Osteocyte (in vitro differentiated cells): Measurements from ENCODE around the gene ASS1. TPM values are rescaled to one million over a fixed set of nuclear protein-coding genes. Genes with fewer than 3 reads are reported as not detected.

Experiments used
- DNase-seq: peaks from one replicate; pipeline ENCODE4 v3.0.0; 2021; ENCODE audit warnings: mixed read lengths; ENCODE audit not compliant: unreplicated experiment; ENCODE audit errors: extremely low spot score
- H3K27ac Mint-ChIP-seq: one replicate; pipeline ENCODE4 v1.8.0; 2021; ENCODE audit warnings: mild to moderate bottlenecking, mixed read lengths; ENCODE audit not compliant: unreplicated experiment
- H3K27me3 Mint-ChIP-seq: one replicate; pipeline ENCODE4 v1.8.0; 2021; ENCODE audit warnings: mixed read lengths; ENCODE audit not compliant: unreplicated experiment
- H3K36me3 Mint-ChIP-seq: one replicate; pipeline ENCODE4 v1.8.0; 2021; ENCODE audit warnings: mixed read lengths; ENCODE audit not compliant: unreplicated experiment
- H3K4me1 Mint-ChIP-seq: one replicate; pipeline ENCODE4 v1.8.0; 2021; ENCODE audit warnings: mixed read lengths; ENCODE audit not compliant: unreplicated experiment
- H3K4me3 Mint-ChIP-seq: one replicate; pipeline ENCODE4 v1.8.0; 2021; ENCODE audit warnings: mild to moderate bottlenecking, moderate library complexity, mixed read lengths; ENCODE audit not compliant: unreplicated experiment
- H3K9me3 Mint-ChIP-seq: one replicate; pipeline ENCODE4 v1.8.0; 2021; ENCODE audit warnings: mixed read lengths; ENCODE audit not compliant: unreplicated experiment
- total RNA-seq: library from RNA; stranded (reverse); gene quantifications from 2 replicates; pipeline ENCODE4 v1.2.1, GENCODE V29; 2021
- TF ChIP-seq, protein P1 (sequence below): fragments of 200-600 bp; sonication (generic); IDR thresholded peaks from 2 replicates; pipeline ENCODE4 v1.5.0; 2021; ENCODE audit warnings: antibody characterized with exemption, mild to moderate bottlenecking, moderate library complexity

The ASS1 gene
- total RNA-seq, 1 donor from 2014 or later: 219 TPM

GRCh38 chr9:130466537-130467217, 21.9 kb downstream of the ASS1 start:
- TF ChIP-seq, protein P1, sequence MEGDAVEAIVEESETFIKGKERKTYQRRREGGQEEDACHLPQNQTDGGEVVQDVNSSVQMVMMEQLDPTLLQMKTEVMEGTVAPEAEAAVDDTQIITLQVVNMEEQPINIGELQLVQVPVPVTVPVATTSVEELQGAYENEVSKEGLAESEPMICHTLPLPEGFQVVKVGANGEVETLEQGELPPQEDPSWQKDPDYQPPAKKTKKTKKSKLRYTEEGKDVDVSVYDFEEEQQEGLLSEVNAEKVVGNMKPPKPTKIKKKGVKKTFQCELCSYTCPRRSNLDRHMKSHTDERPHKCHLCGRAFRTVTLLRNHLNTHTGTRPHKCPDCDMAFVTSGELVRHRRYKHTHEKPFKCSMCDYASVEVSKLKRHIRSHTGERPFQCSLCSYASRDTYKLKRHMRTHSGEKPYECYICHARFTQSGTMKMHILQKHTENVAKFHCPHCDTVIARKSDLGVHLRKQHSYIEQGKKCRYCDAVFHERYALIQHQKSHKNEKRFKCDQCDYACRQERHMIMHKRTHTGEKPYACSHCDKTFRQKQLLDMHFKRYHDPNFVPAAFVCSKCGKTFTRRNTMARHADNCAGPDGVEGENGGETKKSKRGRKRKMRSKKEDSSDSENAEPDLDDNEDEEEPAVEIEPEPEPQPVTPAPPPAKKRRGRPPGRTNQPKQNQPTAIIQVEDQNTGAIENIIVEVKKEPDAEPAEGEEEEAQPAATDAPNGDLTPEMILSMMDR: no peak
- no peaks in the 10 kb centered on the region for H3K4me1 Mint-ChIP-seq
- DNase-seq: no peak
- H3K4me3 Mint-ChIP-seq: no peak overlapping the region
- no peaks in the 10 kb centered on the region for H3K9me3 Mint-ChIP-seq
- peaks cover 17% of the 10 kb centered on the region for H3K36me3 Mint-ChIP-seq
- H3K27me3 Mint-ChIP-seq: no peaks in the 10 kb centered on the region
- no peak overlapping the region for H3K27ac Mint-ChIP-seq

DNA sequence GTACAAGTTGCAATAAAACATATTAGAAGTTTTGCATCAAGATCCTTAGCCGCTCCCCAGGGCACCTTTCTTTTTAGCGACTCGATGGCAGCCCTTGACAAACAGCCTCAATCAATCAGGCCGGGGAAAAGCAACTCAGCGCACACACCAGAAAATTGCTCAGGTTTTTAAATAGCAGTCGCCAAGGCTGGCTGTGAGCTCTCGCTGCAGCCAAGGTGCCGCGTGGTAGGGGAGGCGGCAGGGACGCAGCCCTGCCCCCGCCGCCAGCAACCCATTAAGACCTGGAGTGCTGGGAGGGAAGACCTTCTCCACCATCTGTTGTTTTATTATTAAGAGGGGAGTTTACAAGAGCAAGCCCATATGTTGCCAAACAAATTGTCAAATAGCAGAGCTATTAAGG, 22.6 kb downstream of the ASS1 start:
- TF ChIP-seq, protein P1: no peak
- H3K4me3 Mint-ChIP-seq: no peak overlapping the region
- H3K27ac Mint-ChIP-seq: no peak overlapping the region
- H3K4me1 Mint-ChIP-seq: no peaks in the 10 kb centered on the region
- H3K9me3 Mint-ChIP-seq: no peaks in the 10 kb centered on the region
- DNase-seq: no peak
- H3K27me3 Mint-ChIP-seq: no peaks in the 10 kb centered on the region
- peaks cover 17% of the 10 kb centered on the region for H3K36me3 Mint-ChIP-seq

GRCh38 chr9:130468566-130468965, 23.8 kb downstream of the ASS1 start:
- H3K27ac Mint-ChIP-seq: no peak overlapping the region
- H3K36me3 Mint-ChIP-seq: peaks cover 17% of the 10 kb centered on the region
- no peaks in the 10 kb centered on the region for H3K4me1 Mint-ChIP-seq
- H3K4me3 Mint-ChIP-seq: no peak overlapping the region
- TF ChIP-seq, protein P1: no peak
- no peaks in the 10 kb centered on the region for H3K27me3 Mint-ChIP-seq
- no peak for DNase-seq
- H3K9me3 Mint-ChIP-seq: no peaks in the 10 kb centered on the region

DNA sequence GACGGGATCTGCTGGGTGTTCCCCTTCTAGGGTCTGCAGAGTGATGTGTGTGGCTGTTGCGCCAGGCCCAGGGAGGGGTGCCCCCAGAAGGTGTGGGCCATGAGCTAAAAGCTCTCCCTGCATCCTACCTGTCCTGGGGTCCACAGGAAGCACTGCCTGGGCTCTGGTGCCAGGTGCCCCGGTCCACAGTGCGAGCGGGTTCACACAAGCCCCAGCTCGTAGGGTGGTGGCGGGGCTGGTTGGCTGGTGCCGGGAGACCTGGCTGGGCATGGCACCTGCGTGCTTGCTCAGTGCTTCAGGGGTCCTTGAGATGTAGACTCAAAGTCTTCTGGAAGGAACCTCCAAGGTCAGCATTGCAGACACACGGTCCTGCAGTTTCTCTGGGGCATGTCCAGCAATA, 25.5 kb downstream of the ASS1 start:
- DNase-seq: no peak
- H3K9me3 Mint-ChIP-seq: no peaks in the 10 kb centered on the region
- TF ChIP-seq, protein P1: no peak
- H3K4me1 Mint-ChIP-seq: no peaks in the 10 kb centered on the region
- H3K27me3 Mint-ChIP-seq: no peaks in the 10 kb centered on the region
- H3K27ac Mint-ChIP-seq: no peak overlapping the region
- no peak overlapping the region for H3K4me3 Mint-ChIP-seq
- H3K36me3 Mint-ChIP-seq: peaks cover 16% of the 10 kb centered on the region

- Mint-ChIP-seq H3K27ac (no peak overlapping the region), H3K4me3 (no peak overlapping the region), H3K4me1 (no peaks in the 10 kb centered on the region), H3K27me3 (no peaks in the 10 kb centered on the region), H3K36me3 (peaks cover 16% of the 10 kb centered on the region), H3K9me3 (no peaks in the 10 kb centered on the region)
- DNase-seq: no peak
- TF ChIP-seq, protein P1: no peak
These were observed 26.2 kb downstream of the ASS1 start for GRCh38 chr9:130470950-130471349.
